ENCODE measurements around the gene SIM2.

DNA sequence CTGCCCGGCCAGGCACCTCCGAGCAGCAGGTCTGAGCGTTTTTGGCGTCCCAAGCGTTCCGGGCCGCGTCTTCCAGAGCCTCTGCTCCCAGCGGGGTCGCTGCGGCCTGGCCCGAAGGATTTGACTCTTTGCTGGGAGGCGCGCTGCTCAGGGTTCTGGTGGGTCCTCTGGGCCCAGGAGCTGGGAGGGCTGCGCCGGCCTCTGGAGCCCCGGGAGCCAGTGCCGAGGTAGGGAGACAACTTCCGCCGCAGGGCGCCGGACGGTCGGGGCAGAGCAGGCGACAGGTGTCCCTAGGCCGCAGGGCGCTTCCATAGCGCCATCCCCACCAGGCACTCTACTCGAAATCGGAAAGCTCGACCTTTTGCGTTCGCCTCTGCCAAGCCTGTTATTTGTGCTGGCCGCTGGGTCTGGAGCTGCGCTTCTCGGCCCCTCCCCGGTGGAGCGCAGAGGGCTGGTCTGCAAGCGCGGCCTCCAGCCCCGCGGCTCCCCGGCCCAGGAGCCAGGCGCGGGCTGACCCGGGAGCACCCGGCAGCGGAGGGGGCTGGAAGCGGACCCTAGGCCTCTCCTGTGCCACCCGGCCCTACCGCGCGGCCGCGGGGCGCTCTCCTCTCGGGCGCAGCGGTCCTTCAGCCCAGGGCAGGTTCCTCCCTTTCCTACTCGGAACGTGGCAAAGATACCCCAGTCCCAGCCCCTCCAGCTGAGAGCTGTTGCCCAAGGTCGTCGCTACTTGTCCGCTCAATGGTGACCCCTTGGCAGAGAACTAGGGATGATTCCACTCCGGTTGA, 2.2 kb downstream of the SIM2 start:
- TF ChIP-seq, protein P1, sequence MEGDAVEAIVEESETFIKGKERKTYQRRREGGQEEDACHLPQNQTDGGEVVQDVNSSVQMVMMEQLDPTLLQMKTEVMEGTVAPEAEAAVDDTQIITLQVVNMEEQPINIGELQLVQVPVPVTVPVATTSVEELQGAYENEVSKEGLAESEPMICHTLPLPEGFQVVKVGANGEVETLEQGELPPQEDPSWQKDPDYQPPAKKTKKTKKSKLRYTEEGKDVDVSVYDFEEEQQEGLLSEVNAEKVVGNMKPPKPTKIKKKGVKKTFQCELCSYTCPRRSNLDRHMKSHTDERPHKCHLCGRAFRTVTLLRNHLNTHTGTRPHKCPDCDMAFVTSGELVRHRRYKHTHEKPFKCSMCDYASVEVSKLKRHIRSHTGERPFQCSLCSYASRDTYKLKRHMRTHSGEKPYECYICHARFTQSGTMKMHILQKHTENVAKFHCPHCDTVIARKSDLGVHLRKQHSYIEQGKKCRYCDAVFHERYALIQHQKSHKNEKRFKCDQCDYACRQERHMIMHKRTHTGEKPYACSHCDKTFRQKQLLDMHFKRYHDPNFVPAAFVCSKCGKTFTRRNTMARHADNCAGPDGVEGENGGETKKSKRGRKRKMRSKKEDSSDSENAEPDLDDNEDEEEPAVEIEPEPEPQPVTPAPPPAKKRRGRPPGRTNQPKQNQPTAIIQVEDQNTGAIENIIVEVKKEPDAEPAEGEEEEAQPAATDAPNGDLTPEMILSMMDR (IDR thresholded peaks at IDR 0.05; ENCODE audit: low read depth, low read length, poor library complexity, severe bottlenecking), result no peak
- no peak for TF ChIP-seq EZH2phosphoT487 (IDR thresholded peaks at IDR 0.05; ENCODE audit: borderline replicate concordance, low read length)

Measured in DOHH2 (cell line).